CD4-positive, alpha-beta T cell treated with Interleukin-17A for 1 hour (primary cell): ENCODE measurements around the gene SNX9.
"Not testable (repeated sequence)": the region's sequence is repeated elsewhere in the genome, so short reads cannot be mapped to it uniquely, and the experiment has no call there.

Experiments used
- DNase-seq: peaks from one replicate; pipeline ENCODE4 v3.0.0-alpha.2; 2020

Gene SNX9

DNA sequence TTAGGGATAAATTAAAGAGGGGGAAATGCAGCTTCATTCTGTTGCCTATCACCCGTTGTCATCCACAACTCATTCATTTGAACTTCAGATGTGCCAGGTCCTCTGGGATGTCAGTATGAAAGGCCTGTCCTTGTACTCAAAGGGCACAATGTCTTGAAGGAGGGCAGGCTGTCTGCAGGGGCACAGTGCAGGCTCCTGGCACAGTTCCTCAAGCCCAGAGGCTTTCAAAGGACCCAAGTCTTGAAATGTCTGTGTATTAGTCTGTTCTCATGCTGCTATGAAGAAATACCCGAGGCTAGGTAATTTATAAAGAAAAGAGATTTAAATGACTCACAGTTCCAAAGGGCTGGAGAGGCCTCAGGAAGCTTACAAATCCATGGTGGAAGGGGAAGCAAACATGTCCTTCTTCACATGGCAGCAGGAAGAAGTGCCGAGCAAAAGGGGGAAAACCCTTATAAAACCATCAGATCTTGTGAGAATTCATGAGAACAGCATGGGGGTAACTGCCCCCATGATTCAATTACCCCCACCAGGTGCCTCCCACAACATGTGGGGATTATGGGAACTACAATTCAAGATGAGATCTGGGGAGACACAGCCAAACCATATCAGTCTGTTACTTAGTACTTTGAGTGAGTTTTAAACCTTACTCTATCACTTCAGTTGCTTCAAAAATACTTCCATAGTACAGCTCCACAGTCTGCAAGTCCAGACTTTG lies 9.4 kb downstream of the SNX9 start:
- no peak for DNase-seq

DNA sequence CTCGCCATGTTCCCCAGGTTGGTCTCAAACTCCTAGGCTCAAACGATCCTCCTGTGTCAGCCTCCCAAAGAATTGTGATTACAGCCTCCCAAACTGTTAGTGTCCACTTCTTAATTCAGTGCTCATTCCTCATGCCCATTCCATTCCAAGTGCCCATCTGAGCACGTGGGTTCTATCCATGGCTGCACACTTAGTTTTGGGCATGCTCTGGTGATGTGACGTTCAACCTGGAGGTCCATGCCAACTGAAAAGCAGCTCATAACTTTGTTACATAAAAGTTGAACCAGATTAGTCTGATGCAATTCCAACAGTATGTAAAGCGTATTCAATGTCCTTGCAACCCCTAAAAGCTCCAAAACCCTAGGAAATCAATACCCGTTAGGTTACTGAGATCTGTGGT lies 11.5 kb downstream of the SNX9 start:
- no peak for DNase-seq

DNA sequence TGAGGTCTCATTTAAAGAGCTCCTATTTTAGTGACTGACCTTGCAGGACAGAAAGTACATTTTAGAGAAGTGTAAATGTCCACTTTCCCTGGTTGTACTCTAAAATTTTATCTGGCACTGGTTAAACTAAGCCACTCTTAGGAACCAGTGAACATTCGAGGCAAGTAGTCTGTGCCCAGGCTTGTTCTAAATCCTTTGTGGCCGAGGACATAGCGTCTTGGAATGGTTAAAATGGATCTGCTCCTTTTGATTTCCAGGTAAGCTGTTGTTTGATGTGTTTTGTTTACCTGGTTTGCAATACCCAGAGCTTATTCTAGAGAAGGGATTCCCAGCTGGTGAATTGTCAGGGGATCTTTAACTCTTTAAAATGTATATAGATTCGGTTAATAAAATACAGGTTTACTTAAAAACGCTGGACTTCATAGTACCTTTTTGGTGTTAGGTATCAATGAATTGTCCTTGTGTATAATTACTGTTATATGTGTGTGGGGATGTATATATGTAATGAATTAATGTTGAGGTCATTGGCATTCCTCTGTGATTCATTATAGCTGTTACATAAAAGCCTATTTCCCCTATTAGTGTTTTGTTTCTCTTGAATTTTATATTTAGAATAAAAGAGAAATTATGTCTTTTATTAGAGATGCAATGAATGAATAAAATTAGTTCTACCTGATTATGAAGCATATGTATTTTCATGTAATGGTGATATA lies 15.8 kb downstream of the SNX9 start:
- no peak for DNase-seq

DNA sequence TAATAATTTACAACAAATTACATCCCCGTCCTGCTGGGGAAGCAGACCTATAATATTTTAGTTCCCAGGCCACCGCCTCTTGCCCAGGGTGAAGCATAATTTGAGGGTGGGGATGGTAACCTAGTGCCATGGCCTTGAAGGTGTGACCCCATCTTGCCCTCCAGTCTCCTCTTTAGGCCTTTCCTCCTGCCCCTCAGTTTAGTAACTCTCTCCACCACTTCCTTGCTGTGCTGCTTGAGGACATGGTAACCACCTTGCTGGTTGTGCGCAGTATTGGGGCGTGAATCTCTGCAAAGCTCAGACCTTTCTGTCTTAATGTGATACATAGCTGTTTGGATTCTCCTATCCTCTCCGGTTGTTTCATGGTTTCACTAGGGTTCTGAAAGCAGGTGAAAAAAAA lies 16.6 kb downstream of the SNX9 start:
- no peak for DNase-seq

DNA sequence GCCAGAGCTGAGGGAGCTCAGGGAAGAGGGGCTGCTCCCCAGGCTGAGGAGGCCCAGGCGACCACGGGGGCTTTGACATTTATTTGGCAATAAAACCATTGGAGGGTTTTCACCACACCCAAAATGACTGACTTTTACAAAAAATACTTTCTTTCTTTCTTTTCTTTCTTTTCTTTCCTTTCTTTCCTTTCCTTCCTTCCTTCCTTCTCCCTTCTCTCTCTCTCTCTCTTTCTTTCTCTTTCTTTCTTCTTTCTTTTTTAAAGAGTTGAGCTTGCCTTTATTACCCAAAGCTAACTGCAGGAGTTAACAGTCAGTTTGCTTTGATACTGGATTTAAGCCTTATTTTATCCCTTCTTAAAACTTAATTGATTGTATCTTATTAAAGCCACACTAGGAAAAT lies 17.2 kb downstream of the SNX9 start:
- DNase-seq, result no peak

DNA sequence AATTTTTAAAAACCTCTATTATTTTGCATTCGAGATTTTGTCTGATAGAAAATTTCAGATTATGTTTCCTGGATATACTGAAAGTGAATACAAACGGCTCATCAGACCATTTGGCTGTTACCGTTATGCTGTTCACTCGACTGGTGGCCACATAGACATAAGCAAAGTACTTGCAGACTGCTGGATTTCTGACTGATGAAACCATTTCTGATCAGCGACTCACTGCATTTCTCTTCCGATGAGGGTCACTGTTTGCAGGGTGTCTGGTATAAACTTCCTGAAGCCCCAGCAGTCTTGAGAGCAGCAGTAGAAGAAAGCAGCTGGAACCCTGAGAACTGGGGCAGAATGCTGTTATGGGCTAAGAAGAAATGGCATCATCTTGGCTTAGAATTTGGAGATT lies 17.7 kb downstream of the SNX9 start:
- no peak for DNase-seq

DNA sequence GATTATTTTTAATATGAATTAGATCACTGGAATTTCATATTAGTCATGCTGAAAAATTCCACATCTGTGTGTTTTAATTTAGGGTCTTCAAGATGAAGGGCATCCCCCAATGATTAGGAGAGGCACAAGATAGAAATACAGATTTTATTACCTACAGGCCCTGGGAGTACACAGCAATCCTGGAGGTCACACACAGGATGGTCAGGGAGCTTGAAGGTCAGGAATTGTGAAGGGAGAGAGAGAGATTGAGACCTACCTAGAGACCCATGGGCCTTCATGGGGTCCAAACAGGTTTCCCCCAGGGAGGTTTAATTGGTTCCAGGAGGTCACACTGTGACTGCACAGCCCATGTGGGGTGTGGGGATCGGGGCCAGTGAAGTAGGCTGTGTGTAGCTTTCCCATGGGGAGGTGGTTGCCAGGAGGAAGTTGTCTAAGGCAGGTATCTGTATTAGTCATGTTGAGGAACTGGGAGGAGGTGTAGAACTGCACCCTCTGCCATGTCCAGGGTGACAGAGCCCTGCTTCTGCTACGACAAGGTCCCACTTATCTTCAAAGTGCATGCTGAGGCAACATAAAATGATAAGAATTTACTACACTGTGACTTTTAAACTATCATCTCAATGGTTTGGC lies 18.3 kb downstream of the SNX9 start:
- DNase-seq, result no peak

DNA sequence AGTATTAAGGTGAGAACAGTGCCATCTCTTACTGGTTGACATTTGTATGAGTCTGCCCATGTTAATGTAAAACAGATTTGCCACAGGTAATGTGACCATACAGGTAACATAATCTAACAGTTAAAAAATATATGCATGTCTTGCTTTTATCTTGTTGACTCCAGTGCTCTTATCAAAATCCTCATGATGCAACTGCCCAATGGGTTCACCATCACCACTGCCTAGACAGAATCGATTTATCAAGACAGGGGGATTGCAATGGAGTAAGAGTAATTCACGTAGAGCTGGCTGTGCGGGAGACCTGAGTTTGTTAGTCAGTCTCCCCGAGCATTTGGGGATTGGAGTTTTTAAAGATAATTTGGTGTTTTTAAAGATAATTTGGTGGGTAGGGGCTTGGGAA lies 19.2 kb downstream of the SNX9 start:
- DNase-seq, result no peak

DNA sequence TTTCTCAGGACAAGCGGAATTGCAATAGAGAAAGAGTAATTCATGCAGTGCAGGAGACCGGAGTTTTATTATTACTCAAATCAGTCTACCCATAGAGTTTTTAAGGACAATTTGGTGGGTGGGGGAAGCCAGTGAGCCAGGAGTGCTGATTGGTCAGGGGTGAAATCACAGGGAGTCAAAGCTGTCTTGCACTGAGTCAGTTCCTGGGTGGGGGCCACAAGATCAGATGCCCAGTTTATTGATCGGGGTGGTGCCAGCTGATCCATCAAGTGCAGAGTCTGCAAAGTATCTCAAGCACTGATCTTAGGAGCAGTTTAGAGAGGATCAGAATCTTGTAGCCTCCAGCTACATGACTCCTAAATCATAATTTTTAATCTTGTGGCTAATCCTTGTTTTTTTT lies 21.1 kb downstream of the SNX9 start:
- not testable (repeated sequence) for DNase-seq

DNA sequence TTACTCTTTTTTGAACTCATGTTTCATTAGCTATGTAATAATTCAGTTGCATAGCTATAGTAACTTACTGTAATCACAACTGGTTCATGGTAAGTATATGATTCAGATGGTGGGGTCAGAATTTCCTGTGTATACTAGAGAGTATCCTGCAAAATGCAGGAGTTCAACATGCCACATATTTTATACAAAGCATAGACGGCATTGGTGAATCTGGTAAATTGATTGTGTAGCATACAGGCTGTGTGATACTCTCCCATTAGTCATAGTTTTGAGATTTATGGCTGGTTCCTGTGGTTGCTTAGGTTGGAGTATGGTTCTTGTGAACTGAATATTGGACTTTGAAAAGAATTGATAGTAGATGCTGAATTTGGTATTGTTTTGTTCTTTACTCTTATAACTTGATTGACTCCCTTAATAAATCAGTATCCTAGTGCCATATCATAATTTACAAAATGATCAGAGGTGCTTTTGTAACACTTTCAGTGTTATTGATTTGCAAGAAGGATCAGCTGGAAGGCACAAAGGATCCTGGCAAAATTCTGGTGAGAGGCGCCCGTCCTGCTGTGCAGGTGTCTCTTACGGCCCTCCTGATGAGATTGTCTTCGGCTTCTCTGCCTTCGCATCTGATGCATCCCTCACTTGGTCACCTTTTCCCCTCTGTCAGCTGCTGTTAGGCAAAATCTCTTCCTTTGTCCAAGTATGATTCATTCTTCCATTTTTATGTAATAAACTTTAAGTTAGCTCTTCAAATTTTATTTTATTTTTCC lies 22.6 kb downstream of the SNX9 start:
- no peak for DNase-seq

DNA sequence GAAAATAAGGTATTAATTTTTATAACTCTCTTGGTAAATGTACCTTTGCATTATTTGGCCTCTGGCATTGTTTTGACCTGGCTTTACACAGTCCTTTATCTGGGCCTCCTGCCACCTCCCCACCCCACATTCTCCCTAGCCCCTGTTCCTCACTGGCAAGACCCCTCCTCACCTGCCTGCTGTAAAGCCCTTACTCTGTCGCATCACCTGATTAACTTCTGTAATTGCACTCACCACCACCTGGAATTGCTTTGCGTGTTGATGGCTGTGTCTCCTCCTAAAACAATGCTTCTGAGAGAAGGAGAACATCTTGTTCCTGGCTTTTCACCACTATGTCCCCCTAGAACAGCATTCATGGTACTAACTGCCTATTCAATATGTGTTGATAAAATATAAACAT lies 24.8 kb downstream of the SNX9 start:
- no peak for DNase-seq

DNA sequence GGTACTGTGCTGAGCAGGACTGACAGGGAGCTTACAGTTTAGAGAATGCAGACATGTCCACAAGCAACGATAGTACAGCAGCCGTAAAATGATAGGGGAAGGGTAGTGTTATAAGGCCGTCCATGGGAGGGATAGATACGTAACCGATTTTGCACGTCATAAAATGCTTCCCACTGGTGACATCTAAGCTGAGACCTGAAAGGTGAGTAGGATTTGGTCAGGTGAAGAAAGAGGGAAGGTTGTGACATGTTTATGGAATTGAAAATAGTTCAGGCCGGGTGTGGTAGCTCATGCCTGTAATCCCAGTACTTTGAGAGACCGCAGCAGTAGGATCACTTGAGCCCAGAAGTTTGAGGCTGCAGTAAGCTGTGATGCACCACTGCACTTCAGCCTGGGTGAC lies 25.6 kb downstream of the SNX9 start:
- DNase-seq, result no peak

DNA sequence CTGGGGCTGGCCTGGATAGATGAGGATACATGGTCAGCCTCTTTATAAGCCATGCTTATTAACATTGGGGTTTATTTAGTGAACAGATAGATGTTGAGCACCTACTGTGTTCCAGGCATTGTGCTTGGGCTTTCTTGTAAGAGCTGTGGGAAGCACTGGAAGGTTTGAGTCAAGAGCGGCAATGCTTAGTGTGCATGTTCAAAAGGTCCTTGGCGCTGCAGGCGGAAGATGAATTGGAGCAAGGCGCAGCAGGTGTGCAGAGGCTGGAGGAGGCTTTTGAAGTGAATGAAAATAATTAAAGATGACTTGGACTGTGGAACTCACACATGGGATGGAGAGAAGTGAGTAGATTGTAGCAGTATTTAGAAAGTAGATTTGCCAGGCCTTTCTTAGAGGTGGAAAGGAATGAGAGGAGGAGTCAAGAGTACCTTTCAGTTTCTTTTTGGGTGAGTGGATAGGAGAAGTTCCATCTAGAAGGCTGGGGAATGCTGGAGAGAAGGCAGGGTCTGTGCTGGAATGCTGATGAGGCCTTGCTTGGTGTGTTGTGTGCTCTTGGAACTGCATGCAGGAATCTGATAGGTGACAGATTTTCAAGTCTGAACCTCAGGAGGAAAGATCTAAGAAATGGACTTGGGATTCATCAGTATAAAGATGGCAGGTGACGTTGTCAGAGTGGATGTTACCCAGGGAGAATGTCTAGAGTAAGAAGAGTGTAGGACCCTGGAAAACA lies 26.4 kb downstream of the SNX9 start:
- no peak for DNase-seq

DNA sequence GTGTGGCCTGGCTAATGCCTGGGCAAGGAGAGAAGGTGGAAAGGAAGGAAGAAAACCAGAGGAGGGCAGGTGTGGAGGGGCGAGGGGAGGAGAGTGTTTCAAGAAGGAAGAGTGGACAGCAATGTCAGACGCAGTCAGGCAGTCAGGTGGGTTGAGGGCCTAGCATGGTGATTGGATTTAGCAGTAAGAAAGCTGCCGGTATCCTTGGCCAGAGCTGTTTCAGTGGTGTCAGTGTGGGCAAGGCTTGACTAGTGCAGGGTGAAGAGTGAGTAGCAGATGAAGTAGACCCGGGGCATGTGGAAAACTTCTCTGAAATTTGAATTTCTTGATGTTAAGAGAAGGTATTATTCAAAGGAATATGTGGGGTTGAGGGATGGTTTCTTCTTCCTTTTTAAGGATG lies 27.0 kb downstream of the SNX9 start:
- no peak for DNase-seq

DNA sequence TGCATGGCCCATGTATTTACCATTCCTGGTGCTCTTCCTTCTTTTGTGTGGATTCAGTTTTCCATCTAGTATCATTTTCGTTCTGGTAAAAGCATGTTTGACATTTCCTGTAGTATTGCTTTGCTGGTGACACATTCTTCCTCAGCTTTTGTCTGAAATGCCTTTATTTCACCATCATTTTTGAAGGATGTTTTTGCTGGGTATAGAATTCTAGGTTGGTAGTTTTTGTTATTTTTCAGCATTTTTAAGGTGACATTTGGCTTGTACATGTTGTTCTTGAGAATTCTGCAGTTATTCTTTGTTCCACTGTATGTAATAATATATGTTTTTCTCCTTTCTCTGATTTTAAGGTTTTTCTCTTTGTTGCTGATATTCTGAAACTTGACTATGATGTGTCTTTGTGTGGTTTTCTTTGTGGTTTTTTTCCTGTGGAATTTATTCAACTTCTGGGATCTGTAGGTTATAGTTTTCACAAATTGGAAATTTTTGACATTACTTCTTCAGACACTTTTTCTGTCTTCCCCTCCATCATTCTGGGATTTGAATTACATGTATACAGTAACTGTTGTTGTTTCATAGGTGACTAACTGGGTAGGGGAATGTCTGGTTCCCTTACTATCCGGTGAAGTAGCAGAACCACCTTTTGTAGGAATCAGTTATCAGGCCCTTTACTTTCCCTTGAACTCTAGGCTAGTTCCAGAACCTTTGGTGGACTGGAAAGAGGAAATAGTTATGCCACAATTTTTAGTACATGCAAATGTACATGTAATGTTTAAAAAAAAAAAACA lies 30.2 kb downstream of the SNX9 start:
- DNase-seq, result no peak

DNA sequence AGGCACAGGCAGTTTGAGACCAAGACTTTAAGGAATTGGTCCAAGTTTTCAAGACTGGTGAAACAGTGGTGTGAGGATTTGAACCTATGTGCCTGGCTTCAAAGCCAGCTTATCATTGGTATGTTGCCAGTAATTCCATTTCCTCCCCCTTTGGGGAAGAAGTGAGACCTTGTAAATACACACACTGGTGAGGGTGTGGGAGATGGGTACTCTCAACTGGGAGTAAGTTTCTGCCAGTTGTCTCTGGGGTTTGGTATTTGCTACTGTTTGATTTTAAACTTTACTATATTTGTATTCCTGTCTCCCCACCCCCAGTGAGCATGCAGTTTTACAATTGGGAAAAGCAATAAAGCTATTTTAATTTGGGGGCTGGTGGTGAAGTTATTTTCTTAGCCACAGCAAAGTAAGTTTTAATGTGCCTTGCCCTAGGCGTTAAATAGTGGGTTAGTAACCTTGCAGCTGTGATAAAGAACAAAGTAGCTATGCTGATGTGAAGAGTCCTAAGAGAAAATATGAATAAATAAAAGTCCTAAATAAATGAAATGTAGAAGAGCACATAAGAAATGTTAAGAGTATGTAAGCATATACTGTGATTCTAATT lies 31.0 kb downstream of the SNX9 start:
- no peak for DNase-seq

DNA sequence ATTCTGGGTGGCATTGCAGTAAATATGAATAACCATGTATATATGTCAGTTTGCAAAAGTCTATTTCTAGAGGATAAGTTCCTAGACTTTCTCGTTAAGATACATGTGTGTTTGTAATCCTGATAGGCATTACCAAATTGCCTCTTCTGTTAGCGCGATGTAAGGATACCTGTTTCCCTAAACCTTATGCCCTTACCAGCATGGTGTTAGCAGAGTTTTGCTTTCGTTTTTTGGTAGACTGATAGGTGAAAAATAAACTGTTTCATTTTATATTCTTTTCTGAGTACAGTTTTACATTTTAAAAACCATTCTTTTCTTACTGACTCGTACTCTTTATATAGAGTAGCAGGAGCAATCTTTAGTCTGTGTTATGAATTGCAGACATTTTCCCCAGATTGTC lies 32.3 kb downstream of the SNX9 start:
- no peak for DNase-seq

DNA sequence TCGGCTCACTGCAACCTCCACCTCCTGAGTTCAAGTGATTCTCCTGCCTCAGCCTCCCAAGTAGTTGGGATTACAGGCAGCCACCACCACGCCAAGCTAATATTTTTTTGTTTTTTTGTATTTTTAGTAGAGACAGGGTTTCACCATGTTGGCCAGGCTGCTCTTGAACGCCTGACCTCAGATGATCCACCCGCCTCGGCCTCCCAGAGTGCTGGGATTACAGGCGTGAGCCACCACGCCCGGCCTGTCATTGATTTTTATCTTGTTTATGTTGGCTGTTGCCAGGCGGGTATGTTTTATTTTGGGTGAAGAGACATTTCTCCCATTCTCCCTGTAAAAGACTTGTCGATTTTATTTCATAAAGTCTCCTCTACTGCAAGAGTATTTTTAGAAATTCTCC lies 32.8 kb downstream of the SNX9 start:
- DNase-seq, result not testable (repeated sequence)

DNA sequence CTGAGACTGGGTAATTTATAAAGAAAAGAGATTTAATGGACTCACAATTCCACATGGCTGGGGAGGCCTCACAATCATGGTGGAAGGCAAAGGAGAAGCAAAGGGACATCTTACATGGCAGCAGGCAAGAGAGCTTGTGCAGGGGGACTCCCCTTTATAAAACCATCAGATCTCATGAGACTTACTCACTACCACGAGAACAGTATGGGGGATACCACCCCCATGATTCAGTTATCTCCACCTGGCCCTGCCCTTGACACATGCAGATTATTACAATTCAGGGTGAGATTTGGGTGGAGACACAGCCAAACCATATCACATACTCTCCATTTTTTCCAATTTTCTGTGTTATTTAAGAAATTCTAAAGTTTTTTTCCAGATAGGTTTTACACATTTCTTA lies 35.6 kb downstream of the SNX9 start:
- not testable (repeated sequence) for DNase-seq

DNA sequence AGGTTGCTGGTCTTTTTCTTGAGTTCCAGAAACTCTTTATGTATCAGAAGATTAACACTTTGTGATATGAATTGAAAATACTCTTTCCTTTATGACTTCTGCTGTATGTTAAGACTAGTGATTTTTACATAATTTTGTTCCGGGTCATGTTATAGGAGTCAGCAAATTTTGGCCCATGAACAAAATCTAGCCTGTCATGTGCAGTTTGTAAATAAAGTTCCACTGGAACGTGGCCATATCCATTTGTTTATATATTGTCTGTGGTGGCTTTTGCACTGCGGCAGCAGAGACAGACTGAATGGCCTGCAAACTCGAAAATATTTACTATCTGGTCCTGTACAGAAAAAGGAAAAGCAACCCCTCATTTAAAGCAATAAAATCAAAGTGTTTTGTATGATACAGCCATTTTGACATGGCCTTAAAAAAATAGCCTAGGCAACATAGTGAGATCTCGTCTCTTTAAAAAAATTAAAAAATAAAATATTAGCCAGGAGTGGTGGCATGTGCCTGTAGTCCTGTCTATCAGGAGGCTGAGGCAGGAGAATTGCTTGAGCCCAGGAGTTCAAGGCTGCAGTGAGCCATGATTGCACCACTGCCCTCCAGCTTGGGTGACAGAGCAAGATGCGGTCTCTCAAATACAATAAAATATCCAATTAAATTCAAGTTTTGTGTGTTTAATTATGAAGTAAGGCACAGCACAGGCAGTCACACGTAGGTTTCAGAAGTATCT lies 36.9 kb downstream of the SNX9 start:
- no peak for DNase-seq

DNA sequence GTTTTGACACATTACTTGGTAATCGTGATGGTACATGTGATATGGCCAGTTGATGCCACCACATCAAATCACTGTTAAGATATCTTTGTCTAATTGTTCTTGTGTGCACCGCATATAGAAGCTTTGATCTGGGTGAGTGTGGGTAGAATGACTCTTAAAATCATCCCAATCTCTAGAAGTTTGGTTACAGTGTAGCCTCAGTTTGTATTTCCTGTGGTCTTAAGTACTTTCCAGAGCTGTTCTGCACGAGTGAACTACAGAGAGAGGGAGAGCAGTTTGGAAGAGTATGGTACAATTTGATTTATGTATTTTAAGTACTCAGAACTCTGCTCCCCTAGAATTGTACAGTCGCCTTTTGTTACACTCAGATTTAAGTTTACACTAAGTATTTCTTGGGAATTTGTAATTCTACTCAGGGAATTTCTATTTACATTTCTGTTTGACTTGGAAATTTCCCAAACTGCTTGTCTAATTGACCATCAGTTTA lies 37.5 kb downstream of the SNX9 start:
- DNase-seq, result peak; percentile 60
